SW 1271 (cell line): ENCODE data around the gene TSPAN15.
A peak's percentile ranks its signal among the peaks of the same experiment; 100 is the strongest.
"Not testable (repeated sequence)": the region's sequence is repeated elsewhere in the genome, so short reads cannot be mapped to it uniquely, and the experiment has no call there.

Experiments used
- DNase-seq, 2 experiments: peaks; one replicate each; lab custom pipeline; 2025; lab: John Stamatoyannopoulos, UW

Gene TSPAN15

DNA sequence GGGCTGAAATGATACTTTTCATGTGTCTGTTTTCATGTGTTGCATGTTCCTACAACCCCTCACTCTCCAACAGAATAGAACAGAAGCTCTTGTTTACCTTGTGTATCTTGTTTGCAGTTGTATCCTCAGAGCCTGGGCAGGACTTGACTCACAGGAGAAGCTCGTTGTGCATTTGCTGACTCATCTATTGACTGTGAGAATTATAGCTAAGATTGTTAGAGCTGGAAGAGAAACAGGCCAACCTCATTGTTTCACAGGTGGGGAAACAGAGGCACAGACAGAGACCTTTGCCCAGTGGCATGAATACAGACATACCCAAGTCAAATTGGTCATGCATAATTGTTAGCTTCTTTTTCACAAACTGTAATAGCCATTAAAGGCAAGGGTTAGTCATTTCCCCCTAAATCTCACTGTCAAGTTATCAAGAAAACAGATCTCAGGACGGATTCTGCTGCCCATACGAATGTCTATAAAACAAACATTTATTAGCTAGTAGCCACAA, 4.6 kb upstream of the TSPAN15 start:
- DNase-seq = peak; percentile 36 to 88

DNA sequence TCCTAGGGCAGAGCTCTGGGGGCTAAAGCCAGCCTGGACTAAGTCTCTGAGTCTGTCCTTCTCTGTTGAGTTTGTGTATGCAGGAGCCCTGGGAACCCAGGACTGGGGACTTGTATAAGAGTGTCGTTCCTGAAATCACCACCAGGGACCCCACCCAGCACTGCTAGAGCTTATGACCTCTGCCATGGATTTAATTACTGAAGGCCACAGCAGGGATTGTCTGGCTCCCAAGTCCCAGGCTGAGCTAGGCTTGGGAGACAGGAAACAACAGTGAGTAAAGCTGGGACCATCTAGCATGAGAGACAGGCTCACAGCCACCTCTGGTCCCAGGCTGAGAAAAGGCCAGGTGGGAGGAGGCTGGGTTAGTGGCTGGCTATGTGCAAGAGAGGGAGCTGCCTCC, 1.4 kb upstream of the TSPAN15 start:
- peak; percentile 29 to 79 for DNase-seq

DNA sequence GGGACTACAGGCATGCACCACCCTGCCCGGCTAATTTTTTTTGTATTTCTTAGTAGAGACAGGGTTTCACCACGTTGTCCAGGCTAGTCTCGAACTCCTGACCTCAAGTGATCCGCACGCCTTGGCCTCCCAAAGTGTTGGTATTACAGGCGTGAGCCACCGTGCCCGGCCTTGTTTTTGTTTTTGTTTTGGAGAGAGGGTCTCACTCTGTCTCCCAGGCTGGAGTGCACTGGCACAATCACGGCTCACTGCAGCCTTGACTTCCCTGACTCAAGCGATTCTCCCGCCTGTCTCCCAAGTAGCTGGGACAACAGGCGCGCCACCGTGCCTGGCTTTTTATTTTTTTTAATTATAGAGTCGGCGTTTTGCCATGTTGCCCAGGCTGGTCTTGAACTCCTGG, 870 bp upstream of the TSPAN15 start:
- DNase-seq = not testable (repeated sequence)

DNA sequence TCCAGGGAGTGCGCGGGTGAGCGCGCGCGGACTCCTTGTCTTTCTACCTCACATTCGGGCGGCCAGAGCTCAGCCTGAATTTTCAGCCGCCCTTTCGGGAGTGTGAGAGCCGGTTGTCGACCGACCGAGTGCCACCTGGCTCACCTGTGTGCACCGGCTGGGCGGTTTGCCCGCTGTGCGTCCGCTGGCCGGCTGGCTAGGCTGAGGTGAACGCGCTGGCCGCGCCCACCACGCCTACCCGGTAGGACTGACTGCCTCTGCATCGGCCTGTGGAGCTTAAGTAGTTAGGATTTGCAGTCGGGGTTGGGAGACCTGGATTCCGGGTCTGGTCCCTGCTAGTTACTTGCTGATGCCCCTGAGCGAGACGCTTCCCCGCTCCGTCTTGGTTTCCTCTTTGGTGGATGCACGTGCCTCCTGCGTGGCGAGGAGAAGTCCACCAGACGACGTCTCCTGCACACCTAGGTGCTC, 553 bp downstream of the TSPAN15 start:
- DNase-seq = no peak

DNA sequence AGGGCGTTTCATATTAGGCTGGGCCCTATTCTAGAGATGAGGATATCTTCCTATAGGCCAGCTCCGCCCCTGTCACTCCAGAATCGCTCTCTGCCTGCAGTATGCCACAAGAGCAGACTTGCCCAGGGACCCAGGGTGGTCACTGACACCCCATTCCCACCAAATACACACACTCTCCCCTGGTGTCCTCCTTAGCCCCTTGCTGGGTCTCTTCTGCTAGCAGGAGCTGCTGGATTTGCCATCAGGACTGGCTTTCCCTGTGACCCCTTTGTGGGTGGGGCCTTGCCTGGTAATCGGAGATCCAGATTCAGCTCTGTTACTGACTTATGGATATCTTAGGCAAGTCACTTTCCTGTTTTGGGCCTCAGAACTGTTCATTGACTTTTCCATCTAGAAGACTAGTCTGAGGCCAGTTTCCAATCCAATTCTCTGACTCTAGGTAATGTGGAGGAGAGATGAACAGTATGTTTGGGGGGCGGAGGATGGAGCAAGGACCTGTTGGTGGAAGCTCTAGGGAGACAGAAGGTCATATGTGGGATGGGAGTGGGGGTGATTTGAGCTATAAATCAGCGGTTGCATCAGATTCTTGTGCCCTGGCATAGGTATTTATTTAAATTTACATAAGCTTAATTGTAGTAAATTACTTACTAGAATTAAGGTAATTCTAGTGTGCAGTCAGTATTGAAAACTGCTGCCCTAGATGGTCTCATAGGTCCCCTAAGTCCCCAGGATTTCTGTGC, 1.6 kb downstream of the TSPAN15 start:
- DNase-seq = no peak

DNA sequence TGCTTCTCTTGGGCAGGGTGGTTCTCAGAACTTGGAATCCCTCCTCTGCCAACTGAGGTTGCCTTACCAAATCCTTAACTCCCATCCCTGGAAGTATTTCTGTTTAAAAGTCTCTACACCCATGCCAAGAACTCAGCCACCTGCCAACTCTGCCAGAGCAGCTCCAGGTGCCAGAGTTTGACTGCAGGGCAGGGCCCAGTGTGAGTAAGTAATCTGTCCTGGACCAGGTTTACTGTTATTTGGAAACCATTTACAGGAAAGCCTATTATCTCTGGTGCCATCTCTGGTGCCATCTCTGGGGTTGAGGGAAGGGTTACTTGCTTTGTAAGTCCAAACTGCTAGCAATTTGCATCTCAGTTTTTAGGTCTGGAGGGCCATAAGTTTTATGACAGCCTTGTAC, 2.5 kb downstream of the TSPAN15 start:
- no peak for DNase-seq

DNA sequence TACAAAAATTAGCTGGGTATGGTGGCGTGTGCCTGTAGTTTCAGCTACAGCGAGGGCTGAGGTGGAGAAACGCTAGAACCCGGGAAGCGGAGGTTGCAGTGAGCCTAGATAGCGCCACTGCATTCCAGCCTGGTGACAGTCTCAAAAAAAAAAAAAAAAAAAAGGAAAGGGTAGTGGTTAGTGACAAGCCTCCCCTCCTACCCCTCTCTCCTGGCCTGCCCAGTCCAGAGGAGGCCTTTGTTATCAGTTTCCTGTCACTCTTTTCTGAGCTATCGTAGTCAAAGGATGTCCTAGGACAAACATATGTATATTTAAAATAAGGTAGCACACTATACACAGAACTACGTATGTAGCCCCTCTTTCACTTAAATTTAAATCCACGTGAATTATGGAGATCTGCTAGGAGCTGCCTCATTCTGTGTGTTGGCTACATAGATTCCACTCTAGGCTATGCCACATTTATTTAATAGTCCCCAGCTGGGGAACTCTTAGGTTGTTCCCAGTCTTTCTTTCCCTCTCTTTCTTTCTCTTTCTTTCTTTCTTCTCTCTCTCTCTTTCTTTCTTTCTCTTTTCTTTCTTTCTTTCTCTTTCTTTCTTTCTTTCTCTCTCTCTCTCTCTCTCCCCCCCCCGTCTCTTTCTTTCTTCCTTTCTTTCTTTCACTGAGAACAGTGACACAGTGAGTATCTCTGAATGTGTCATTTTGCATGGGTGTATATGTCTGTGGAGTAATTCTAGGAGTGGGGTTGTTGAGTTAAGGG, 3.9 kb downstream of the TSPAN15 start:
- DNase-seq = no peak

DNA sequence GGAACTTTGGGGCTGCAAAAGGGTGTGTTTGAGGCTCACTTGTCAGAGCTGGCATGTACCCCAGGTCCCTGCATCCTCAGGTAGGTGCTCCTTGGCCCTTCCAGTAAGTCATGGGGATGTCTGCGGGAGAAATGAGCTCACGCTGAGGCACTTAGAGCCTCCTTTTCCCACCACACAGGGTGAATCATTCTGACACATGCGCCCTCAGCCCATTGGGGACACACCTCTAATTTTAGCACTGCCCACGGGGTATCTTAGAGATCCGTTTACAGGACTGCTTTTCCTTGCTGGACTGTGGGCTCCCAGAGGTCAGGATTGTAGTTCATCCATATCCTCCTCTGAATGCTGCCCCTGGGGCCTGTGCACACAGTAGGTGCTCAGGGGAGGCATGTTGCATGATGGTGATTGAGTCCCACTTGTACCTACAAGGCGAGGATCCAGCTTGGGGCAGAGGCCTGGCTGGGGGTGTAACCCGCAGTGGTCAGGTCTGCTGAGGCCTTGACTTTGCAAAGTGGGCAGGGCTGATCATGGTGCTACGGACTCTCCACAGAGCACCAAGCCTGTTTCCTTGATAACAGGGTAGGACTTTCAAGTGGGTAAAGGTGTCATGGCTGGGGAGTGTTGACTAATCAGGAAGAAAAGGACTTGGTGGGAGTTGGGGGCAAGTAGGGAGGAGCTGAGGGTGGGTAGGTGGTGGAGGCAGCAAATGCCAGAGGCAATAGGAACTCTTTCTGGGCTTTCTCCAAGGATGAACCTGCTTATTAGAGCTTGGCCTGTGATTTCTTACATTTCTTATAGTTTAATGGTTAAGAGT, 5.8 kb downstream of the TSPAN15 start:
- DNase-seq = no peak

DNA sequence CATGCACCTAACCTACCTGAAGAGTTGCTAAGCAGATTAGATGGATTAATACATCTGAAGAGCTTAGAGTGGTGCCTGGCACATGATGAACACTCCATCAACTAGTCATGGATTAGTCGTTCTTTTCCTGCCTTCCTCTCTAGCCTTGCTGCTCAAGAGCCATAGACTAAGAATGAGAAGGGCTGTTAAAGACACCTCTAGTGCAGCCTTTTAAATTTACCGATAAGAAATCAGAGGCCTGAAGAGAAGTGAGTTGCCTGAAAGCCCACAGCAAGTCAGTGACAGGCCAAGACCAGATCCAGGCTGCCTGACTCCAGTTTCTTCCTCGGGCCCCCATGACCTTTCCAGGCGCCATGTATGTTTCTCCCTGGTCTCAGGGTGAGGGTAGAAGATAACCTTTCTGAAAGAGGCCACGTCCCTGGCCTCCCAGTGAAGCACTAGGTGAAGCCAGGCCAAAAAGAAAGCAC, 6.5 kb downstream of the TSPAN15 start:
- DNase-seq = no peak

DNA sequence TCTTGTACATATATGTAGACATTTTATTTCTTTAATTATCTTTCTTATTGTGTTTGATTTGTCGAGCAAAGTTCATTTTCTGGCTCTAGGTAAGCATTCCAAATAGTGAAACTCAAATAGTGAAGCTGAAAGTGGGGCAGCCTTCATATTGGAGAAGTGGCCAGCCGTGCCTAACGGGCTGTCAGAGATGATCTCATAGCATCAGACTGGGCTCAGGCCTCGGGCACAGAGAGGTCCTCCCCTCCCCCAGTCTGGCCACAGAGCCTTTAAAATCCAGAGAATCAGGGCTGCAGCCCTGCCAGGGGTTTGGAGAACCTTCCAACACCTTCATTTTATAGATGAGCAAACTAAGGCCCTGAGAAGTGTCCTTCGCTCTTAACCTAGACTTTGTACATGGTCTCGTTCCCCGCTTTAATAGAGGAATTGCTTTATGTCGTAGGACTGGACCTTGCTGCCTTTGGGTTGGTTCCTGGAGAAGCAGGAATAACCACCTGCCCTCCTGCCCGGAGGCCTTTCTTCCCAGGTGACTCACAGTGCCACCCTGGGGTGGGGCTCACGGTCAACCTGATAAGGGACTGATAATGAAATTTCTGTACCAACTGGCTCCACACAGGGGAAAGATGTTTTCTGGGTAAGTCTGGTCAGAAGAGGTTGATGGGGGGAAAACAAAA, 7.3 kb downstream of the TSPAN15 start:
- no peak for DNase-seq

DNA sequence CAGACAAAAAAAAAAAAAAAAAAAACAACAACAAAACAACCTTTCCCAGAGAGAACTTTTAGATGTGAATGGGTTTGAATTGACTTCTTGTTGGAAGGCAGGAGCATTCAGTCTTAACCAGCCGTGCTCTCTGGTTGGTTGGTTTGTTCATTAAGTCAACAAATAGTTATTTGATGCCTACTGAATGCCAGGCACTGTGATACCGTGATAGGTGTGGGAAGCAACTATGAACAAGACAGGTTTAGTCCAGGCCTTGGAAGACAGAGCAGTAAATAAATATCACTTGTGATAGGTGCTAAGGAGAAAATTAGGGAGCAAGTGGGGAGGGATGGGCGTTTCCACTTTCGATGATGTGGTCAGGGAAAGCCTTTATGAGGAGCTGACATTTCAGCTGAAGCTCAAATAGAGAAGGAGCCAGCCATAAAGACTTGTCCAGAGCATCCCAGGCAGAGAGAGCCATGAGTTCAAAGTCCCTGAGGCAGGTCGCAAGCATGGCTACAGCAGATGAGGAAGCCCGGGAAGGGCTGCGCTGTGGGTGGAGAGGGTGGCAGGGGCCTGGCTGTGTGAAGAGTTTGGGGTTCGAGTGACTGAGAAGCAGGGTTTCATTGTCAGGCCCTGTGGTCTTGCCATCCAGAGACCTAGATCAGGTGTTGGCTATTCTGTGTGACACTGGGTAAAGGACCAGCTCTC, 8.0 kb downstream of the TSPAN15 start:
- no peak for DNase-seq

DNA sequence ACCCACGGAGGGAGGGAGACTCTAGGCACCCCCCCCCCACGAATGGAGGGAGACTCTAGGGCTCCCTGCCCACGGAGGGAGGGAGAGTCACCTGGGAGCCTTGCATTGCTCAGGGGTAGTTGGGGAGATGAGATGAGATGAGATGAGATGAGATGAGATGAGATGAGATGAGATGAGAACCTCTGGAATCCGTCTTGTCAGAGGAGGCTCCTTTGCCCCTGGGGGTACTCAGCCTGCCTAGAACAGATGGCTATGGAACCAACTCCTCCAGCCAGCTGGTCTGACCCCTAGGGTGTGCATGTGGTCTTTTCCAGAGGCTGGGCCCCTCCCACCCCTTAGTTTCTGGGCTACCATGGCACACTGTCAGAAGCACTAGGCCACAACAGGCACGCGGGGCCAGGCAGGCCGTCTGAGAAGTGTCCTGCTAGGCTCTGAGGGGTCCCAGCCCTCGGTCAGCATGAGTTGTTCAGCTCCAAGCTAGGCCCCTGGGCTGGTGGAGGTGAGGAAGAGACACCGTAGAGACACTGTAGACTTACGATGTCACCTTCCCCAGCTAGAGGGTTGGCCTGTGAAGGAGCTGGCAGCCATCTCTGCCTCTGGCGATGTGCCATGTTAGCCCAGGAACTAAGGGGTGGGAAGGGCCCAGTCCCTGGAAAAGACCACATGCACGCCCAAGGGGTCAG, 8.8 kb downstream of the TSPAN15 start:
- DNase-seq = no peak

DNA sequence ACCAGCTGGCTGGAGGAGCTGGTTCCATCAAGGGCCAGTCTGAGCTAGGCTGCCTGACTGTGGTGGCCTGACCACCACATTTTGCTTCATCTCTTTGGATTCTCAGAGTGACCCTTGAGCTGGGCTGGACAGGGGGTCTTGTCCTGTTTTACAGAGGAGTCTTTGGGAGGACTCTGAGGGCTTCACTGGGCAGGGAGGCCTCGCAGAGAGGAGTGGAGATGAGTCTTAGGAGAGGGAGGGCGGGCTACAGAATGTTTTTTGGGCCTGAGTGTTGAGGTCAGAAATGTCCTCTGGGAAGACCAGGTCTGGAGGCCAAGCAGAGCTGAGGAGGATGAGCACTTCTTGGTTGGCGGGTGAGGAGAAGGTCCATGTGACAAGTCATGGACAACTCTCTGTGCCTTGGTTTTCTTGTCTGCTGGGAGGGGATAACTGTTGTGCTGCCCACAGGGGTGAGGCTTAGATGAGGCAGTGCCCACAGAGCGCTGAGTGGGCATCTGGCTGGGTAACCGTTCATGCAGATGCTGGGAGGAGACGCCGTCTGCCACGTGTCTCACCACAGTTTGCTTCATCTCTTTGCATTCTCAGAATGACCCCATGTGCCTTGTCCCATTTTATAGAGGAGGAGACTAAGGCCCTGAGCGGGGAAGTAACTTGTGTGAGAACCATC, 9.4 kb downstream of the TSPAN15 start:
- no peak for DNase-seq

DNA sequence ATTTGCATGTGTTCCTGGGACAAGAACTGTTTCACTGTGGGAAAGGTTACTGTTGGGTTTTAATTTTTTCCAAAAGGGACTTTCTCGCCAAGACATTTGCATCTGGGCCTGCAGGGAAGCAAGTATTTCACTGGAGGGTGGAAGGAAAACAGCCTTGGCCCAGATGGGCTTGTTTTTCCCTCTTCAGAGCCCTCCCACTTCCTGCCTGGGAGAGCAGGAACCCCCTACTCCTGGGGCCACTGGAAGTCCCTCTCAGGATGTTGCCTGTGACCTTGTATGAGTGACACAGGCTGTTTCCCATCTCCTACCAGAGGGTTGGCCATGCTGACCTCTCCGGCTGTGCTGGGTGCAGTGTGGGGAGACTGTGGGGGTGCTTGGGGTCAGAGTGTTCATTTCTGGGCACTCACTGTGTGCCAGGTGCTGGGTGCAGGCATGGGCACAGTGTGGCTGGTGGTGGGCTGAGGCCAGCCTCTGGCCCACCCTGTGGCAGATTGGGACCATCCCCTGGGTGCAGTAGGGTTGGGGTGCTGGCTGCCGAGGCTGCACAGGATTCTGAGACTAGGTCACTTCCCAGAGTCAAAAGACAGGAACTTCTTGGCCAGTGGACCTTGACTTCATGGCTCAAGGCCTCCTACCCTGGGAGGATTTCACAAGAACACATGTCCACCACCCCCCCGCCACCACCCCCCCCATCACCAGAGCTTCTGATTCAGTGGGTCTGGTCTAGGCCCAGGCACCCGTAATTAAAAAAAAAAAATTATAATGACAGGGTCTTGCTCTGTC, 10.2 kb downstream of the TSPAN15 start:
- no peak for DNase-seq

DNA sequence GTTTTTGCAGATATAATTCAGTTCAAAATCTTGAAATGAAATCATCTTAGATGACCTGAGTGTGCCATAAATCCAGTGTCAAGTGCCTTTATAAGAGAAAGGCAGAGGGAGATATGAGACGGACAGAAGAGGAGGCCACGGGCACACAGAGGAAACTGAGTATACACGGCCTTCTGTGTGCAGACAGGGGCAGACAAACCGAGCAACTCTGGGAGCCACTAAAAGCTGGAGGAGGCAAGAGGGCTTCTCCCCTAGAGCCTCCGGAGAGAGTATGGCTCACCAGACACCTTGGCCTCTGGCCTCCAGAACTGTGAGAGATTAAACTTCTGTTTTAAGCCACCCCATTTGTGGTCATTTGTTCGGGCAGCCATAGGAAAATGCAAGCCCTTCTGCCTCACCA, 12.6 kb downstream of the TSPAN15 start:
- no peak for DNase-seq

DNA sequence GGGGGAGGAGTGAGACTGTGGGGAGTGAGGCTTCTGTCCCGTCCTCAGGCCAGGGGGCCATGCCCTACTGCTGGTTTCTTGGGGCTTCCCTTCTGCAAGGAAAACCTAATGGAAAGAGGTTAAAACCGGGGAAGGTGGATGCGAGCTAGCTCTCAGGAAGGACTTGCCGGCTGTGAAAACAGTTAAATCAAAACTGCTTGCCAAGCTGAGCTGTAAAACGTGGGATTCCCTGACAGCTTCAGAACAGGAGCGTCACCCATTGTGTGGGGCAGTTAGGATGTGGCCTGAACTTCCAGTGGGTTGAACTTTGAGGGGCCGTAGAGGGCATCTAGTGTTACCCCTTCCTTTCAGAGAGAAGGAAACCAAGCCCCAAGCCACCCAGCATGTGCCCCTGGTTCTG, 13.1 kb downstream of the TSPAN15 start:
- DNase-seq = no peak

DNA sequence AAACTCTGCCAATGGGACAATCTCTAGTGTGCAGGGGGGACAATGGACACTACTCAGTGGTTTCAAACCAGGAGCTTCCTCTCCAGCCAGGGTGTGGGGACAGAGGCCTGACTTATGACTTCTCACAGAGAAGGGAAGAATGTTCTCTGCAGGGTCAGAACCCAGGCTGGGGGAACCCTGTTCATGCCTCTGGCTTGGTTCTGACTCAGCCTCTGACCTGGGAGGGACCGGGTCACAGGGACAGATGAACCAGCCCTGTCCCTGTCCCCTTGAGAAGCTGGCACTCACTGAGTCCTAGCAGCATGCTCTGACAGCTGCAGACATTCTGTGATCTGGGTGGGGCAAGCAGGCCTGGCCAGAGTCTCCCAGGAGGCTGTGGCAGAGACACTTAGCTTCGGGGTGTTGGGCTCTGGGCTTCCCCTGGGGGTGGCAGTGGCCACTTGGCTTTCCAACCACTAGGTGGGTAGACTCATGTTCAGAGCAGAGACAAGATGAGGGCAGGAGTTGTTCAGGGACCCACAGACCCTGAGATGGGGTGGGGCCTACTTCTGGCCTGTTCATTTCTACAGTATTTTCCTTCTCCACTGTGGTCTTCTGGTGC, 13.6 kb downstream of the TSPAN15 start:
- no peak for DNase-seq

DNA sequence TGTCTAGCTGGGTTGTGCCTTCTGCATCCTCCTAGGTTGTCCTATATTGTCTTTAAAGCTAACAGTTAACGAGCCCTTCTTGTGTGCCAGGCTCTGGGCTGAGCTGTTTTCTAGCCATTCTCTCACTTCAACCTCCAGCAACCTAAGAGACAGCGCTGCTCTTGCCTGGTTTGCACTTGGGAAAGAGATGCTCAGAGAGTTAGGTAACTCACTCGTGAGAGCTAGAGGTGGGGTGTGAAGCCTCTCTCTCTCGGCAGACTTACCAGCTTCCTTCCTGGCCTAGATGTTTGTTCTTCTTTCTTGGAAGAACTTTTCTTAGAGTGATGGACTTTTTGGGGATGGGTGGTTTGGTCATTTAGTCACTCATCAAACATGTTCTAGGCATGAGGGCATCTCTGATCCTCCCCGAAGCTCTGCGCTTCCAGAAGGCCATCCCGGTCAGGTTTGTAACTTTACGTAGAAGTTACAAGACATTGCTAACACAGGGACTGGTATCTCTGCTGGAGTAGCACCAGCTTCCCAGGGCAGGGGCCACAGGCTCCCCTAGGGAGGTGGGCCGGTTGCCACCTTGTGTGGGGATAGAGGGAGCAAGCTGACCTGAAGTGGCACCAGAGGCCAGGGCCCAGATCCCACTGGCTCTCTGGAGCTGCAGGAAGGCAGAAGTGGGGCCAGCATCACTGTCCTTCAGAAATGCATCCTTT, 14.3 kb downstream of the TSPAN15 start:
- no peak for DNase-seq
